LNCaP clone FGC (cell line): Measurements from ENCODE around the gene PTPRJ.

Source experiments
- DNase-seq: peaks from one replicate; pipeline ENCODE4 v3.0.0-alpha.2; 2011; ENCODE audit warnings: low read depth
- H3K4me3 ChIP-seq: 2 replicates; pipeline ENCODE4 v1.5.1; 2011; ENCODE audit warnings: mild to moderate bottlenecking, low read depth, low read length, control low read depth
- CTCF ChIP-seq: IDR thresholded peaks from 2 replicates; pipeline ENCODE4 v1.5.1; 2012; ENCODE audit warnings: mild to moderate bottlenecking; ENCODE audit not compliant: control insufficient read depth, insufficient read depth; ENCODE audit errors: extremely low read depth

Gene PTPRJ

DNA sequence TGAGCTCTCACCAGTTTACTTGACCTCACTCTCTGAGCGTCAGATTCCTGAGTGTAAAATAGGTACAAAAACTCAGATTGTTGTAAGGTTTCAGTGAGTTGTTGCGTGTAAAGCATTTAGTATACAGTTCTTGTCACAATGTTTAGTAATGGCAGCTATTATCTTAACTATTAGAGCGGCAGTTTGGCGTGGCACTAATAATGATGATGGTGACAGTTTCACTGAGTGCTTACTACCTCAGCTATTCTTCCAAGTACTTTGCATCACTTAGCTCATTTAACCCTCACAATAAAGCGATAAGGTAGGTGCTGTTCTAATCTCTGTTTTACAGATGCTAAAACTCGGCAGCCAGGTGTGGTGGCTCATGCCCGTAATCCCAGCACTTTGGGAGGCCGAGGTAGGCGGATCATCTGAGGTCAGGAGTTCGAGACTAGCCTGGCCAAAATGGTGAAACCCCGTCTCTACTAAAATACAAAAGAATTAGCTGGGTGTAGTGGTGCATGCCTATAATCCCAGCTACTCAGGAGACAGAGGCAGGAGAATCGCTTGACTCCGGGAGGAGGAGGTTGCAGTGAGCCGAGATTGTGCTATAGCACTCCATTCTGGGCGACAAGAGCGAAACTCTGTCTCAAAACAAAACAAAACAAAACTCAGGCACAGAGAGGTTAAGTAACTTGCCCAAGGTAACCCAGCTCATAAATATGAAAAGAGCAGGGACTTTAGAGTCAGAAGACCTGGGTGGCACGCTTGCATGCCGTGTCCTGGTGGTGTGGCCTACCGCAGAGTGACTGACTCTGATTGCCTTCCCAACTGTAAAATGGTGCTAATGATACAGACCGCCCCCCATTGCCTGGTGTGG lies 76.2 kb downstream of the PTPRJ start:
- H3K4me3 ChIP-seq, result peak overlapping the region; percentile 19; the same call in 1 of the 2 replicates
- DNase-seq, result no peak
- no peak for TF ChIP-seq CTCF

DNA sequence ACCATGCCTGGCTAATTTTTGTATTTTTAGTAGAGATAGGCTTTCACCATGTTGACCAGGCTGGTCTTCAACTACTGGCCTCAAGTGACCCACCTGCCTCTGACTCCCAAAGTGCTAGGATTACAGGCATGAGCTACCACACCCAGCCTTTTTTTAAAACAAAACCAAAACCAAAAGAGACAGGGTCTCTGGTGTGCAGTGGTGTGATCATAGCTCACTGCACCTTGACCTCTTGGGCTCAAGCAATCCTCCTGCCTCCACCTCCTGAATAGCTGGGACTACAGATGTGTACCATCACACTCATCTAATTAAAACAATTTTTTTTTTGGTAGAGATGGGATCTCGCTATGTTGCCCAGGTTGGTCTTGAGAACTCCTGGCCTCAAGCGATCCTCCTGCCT lies 77.7 kb downstream of the PTPRJ start:
- TF ChIP-seq CTCF, result no peak

GRCh38 chr11:48058788-48059187 lies 78.4 kb downstream of the PTPRJ start:
- no peak for TF ChIP-seq CTCF
- H3K4me3 ChIP-seq, result no peak overlapping the region
- no peak for DNase-seq

More for the DNA sequence above, 77.7 kb downstream of the PTPRJ start:
- DNase-seq, result no peak
- H3K4me3 ChIP-seq, result no peak overlapping the region

DNA sequence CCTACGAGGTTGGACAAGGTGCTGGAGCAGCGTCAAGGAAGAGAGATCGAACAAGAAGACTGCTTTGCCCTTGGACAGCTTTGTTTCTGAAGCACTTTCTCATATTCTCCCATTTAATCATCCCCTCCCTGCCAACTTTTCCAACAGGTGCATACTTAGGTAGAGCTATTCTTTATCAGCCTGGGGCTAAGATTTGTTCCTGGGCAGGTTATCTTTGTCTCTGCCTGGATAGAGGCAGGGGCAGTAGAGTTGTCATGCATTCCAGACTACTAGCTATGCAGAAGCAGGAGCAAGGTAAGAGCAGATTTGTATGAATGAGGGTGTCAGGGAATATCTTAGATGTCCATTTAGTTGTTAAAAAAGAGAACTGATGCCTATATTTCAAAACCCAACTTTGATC lies 82.3 kb downstream of the PTPRJ start:
- H3K4me3 ChIP-seq, result no peak overlapping the region
- no peak for TF ChIP-seq CTCF
- no peak for DNase-seq

- DNase-seq, result no peak
- no peak for TF ChIP-seq CTCF
- no peak overlapping the region for H3K4me3 ChIP-seq
These were observed 83.1 kb downstream of the PTPRJ start for GRCh38 chr11:48063424-48063978.

DNA sequence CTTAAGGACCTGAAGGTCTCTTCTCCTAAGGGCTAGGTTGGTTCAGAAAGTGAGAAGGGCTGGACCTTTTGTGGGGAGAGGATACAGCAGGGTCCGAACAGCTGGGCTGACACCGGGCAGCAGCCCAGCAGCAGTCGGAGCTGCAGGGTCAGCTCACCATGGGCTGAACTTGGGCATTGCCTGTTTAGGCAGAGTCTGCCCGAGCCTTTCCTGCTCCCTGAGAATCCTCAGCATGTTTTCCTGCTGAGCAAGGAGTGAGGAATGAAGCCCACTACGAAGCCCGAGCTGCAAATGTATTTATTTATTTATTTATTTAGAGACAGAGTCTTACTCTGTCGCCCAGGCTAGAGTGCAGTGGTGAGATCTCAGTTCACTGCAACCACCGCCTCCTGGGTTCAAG lies 83.9 kb downstream of the PTPRJ start:
- no peak overlapping the region for H3K4me3 ChIP-seq
- DNase-seq, result no peak
- TF ChIP-seq CTCF, result no peak
